ENCODE data around the gene DICER1. TPM values are rescaled to one million over a fixed set of nuclear protein-coding genes. Genes with fewer than 3 reads are reported as not detected.

Gene DICER1
- total RNA-seq, 1 experiment from 2014 or later: 57.1 TPM

GRCh38 chr14:95183532-95184412 is 26.4 kb upstream of the DICER1 start:
- Histone ChIP-seq H3K4me3 (ENCODE audit: low read depth, low read length, poor library complexity, severe bottlenecking) (no peak overlapping the region), H3K9me3 (ENCODE audit: low read depth, low read length, poor library complexity, severe bottlenecking) (no peaks in the 10 kb centered on the region), H3K27me3 (replicated peaks; ENCODE audit: insufficient read depth, low read depth, low read length, poor library complexity) (no peaks in the 10 kb centered on the region), H3K36me3 (ENCODE audit: insufficient read depth, low read length, poor library complexity, severe bottlenecking) (no peaks in the 10 kb centered on the region), H3K27ac (ENCODE audit: low read depth, low read length, poor library complexity, severe bottlenecking) (no peak overlapping the region), H3K4me1 (ENCODE audit: insufficient read depth, low read length, poor library complexity, severe bottlenecking) (peaks cover 19% of the 10 kb centered on the region)
- POLR2A ChIA-PET (ENCODE audit: low non-redundant PET): interaction anchor here (0.7 kb wide), 1 partner anchor 136 kb away, joined by 4 read pairs; the partner anchor contains the start of gene CLMN
- intact Hi-C loops (cut with micrococcal nuclease; ENCODE audit: unreplicated experiment): no loop called here
- CTCF ChIA-PET: no interaction called here
- no peak for DNase-seq (ENCODE audit: low spot score)
- BruUV-seq (replicated peaks): no TSS peak
- TF ChIP-seq CTCF (conservative IDR thresholded peaks at IDR 0.05; ENCODE audit: low read depth, low read length): no peak
- no peak for TF ChIP-seq EZH2 (IDR thresholded peaks at IDR 0.05; ENCODE audit: borderline replicate concordance, low read depth, low read length, poor library complexity, severe bottlenecking)

GRCh38 chr14:95183082-95183481 is 25.8 kb upstream of the DICER1 start:
- POLR2A ChIA-PET (ENCODE audit: low non-redundant PET): interaction anchor here (0.7 kb wide), 1 partner anchor 137 kb away, joined by 4 read pairs; the partner anchor contains the start of gene CLMN
- BruUV-seq (replicated peaks): no TSS peak
- CTCF ChIA-PET: no interaction called here
- Histone ChIP-seq H3K4me3 (ENCODE audit: low read depth, low read length, poor library complexity, severe bottlenecking) (no peak overlapping the region), H3K27ac (ENCODE audit: low read depth, low read length, poor library complexity, severe bottlenecking) (no peak overlapping the region), H3K27me3 (replicated peaks; ENCODE audit: insufficient read depth, low read depth, low read length, poor library complexity) (no peaks in the 10 kb centered on the region), H3K36me3 (ENCODE audit: insufficient read depth, low read length, poor library complexity, severe bottlenecking) (no peaks in the 10 kb centered on the region), H3K4me1 (ENCODE audit: insufficient read depth, low read length, poor library complexity, severe bottlenecking) (peaks cover 19% of the 10 kb centered on the region), H3K9me3 (ENCODE audit: low read depth, low read length, poor library complexity, severe bottlenecking) (no peaks in the 10 kb centered on the region)
- TF ChIP-seq CTCF (conservative IDR thresholded peaks at IDR 0.05; ENCODE audit: low read depth, low read length) (no peak), EZH2 (IDR thresholded peaks at IDR 0.05; ENCODE audit: borderline replicate concordance, low read depth, low read length, poor library complexity, severe bottlenecking) (no peak)
- intact Hi-C loops (cut with micrococcal nuclease; ENCODE audit: unreplicated experiment): no loop called here
- no peak for DNase-seq (ENCODE audit: low spot score)

GRCh38 chr14:95182379-95182778 is 25.1 kb upstream of the DICER1 start:
- POLR2A ChIA-PET (ENCODE audit: low non-redundant PET): no interaction called here
- BruUV-seq (replicated peaks): no TSS peak
- intact Hi-C loops (cut with micrococcal nuclease; ENCODE audit: unreplicated experiment): no loop called here

More at GRCh38 chr14:95182379-95182778, 25.1 kb upstream of the DICER1 start:
- TF ChIP-seq CTCF (conservative IDR thresholded peaks at IDR 0.05; ENCODE audit: low read depth, low read length) (no peak), EZH2 (IDR thresholded peaks at IDR 0.05; ENCODE audit: borderline replicate concordance, low read depth, low read length, poor library complexity, severe bottlenecking) (no peak)
- Histone ChIP-seq H3K36me3 (ENCODE audit: insufficient read depth, low read length, poor library complexity, severe bottlenecking) (no peaks in the 10 kb centered on the region), H3K4me3 (ENCODE audit: low read depth, low read length, poor library complexity, severe bottlenecking) (no peak overlapping the region), H3K9me3 (ENCODE audit: low read depth, low read length, poor library complexity, severe bottlenecking) (no peaks in the 10 kb centered on the region), H3K4me1 (ENCODE audit: insufficient read depth, low read length, poor library complexity, severe bottlenecking) (peaks cover 19% of the 10 kb centered on the region), H3K27ac (ENCODE audit: low read depth, low read length, poor library complexity, severe bottlenecking) (no peak overlapping the region), H3K27me3 (replicated peaks; ENCODE audit: insufficient read depth, low read depth, low read length, poor library complexity) (no peaks in the 10 kb centered on the region)
- CTCF ChIA-PET: no interaction called here
- DNase-seq (ENCODE audit: low spot score): no peak
